GM10847 (cell line): ENCODE results near the gene LBP.

Experiments used
- POLR2A ChIP-seq: IDR thresholded peaks from 2 replicates; pipeline ENCODE4 v1.6.1; 2011; ENCODE audit not compliant: insufficient read length; ENCODE audit errors: extremely low read depth

LBP gene

GRCh38 chr20:38363004-38363747, 16.9 kb downstream of the LBP start:
- no peak for TF ChIP-seq POLR2A

DNA sequence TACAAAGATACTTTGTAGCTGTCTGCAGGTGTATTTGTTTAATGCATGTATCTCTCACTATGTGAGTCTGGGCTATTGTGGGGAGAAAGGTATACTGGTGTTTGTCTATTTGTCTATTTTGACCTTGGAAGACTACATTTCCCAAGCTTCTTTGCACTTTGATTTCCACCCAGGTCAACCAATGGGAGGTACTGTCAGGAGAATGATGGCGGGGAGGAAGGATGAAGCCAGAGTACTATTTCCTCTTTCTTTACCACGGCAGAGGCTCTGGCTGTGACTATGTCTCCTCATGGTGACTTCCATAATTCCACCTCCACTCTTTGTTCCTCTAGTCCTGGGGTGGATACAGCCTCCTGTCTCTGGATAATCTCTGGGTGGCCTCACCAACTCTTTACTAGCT, 23.1 kb downstream of the LBP start:
- TF ChIP-seq POLR2A: no peak

GRCh38 chr20:38372806-38373205, 26.5 kb downstream of the LBP start:
- no peak for TF ChIP-seq POLR2A

- TF ChIP-seq POLR2A: no peak
Measured at GRCh38 chr20:38373231-38373867, 27.1 kb downstream of the LBP start.

DNA sequence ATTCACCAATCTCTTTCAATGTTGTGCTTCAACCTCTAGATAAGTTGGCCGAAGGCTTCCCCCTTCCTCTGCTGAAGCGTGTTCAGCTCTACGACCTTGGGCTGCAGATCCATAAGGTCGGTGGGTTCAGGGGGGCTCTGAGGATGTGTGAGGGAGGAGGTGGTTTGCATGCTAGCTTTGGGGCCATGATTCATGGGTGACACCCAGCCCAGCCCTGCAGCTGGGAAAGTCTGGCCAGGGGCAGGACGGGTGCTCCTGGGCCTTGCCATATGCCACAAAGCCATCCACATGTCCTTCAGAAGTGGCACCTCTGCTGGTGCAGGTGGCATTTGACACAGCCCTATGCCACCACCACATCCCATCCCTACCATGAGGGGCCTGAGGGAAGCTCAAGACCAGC, 27.6 kb downstream of the LBP start:
- TF ChIP-seq POLR2A: no peak

GRCh38 chr20:38377039-38377685, 30.9 kb downstream of the LBP start:
- TF ChIP-seq POLR2A: no peak

GRCh38 chr20:38383147-38383546, 36.9 kb downstream of the LBP start:
- no peak for TF ChIP-seq POLR2A

GRCh38 chr20:38386004-38386403, 39.7 kb downstream of the LBP start:
- TF ChIP-seq POLR2A: no peak

DNA sequence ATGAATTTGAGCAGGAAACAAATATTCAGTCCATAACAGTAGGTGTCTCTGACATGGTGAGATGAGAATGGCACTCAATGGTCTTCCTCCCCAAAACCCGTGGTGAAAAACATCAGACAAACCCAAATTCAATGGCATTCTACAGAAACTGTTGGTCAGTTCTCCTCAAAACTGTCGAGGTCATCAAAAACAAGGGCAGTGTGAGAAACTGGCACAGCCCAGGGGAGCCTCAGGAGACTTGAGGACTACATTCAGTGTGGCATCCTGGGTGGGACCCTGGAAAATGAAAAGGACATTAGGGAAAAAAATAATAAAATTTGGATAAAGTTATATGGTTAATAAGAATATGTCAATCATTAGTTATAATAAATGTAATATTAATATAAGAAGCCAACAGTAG, 40.6 kb downstream of the LBP start:
- TF ChIP-seq POLR2A: no peak

GRCh38 chr20:38387953-38388352, 41.7 kb downstream of the LBP start:
- no peak for TF ChIP-seq POLR2A

- no peak for TF ChIP-seq POLR2A
Measured at GRCh38 chr20:38392356-38392755, 46.1 kb downstream of the LBP start.

GRCh38 chr20:38393259-38393658, 47.0 kb downstream of the LBP start:
- TF ChIP-seq POLR2A: no peak

GRCh38 chr20:38395165-38395564, 48.9 kb downstream of the LBP start:
- TF ChIP-seq POLR2A: no peak

DNA sequence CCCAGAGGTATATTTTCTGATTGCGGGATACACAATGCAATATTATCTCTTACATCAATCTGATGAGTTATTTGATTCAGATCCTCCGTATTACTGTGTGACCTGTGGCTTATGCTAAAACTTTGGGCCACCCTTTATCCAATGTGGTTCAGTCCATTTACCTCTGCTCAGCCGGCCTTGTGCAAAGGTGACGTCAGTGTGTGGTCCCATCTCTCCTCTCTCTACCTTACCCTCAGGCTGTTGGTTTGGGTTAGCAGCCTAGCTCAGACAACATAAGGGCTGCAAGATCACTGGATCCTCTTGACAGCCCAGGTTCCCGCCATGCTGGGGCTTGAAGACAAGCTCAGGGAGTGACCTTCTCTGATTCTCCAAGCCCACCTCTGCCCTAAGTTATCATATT, 55.8 kb downstream of the LBP start:
- no peak for TF ChIP-seq POLR2A

DNA sequence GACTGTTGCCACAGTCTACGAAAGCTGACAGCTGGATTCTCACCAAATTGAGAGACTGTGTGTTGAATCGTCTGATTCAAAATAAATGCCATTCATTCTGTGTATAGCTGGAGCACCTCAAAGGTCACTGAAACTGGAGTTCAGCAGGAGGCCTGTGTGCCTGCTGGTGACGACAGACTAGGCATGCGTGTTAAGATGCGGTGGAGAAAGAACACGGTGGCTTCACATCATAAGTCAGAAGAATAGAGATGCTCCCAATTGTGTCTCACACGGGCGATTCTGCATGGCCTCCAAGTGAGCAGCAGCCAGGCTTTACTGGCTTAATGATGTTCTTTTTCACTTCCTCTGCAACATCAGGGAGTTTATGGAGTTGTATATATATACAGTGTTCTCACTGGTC, 56.5 kb downstream of the LBP start:
- TF ChIP-seq POLR2A: no peak

- no peak for TF ChIP-seq POLR2A
Measured at GRCh38 chr20:38404016-38404415, 57.7 kb downstream of the LBP start.

- no peak for TF ChIP-seq POLR2A
Measured at GRCh38 chr20:38405132-38405531, 58.9 kb downstream of the LBP start.

- TF ChIP-seq POLR2A: no peak
Measured at GRCh38 chr20:38406476-38406875, 60.2 kb downstream of the LBP start.
